Measurements from ENCODE around the gene FBLN7.

FBLN7 gene

DNA sequence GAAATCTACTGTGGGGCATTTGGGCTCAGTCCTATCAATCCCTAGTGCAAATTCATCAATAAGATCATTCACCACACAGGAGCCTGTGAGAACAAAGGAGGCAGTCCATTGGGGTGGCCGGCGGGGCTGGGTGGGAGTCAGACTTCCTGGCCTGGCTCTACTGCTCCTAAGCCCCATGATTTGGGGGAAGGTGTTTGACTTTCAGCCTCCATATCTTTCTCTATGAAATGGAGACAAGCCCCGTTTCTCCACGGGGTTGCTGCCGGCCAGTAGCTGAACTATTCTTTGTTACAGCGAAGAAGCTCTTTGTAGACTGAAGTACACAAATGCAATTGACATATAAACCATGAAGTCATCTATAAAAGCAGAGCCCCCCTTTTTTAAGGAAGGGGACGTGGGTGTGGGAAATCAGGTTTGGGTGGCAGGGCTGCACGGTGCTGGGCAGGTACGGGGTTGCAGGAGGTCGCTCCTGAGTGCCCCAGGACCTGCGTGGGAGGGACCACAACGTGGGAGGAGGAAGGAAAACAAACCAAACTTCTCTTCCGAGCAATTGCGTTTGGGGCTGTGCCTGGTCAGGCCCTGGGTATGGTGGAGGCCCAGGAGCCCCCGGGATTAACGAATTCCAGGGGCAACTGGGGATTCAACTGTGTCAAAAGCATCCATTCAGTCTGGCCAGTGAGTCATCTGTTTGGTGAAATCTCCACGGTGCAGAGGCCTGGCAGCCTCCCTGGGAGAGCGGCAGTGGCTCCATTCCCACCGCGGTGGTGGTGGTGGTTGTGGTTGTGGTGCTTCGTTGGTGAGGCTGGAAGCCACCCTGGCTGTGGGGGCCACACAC, 18.2 kb downstream of the FBLN7 start:
- TF ChIP-seq, protein P1, sequence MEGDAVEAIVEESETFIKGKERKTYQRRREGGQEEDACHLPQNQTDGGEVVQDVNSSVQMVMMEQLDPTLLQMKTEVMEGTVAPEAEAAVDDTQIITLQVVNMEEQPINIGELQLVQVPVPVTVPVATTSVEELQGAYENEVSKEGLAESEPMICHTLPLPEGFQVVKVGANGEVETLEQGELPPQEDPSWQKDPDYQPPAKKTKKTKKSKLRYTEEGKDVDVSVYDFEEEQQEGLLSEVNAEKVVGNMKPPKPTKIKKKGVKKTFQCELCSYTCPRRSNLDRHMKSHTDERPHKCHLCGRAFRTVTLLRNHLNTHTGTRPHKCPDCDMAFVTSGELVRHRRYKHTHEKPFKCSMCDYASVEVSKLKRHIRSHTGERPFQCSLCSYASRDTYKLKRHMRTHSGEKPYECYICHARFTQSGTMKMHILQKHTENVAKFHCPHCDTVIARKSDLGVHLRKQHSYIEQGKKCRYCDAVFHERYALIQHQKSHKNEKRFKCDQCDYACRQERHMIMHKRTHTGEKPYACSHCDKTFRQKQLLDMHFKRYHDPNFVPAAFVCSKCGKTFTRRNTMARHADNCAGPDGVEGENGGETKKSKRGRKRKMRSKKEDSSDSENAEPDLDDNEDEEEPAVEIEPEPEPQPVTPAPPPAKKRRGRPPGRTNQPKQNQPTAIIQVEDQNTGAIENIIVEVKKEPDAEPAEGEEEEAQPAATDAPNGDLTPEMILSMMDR (IDR thresholded peaks at IDR 0.05; ENCODE audit: extremely low read depth, insufficient read depth, missing control alignments) = no peak
- in situ Hi-C loops (cut with MboI; ENCODE audit: low pct_unique_long_range_greater_than_20kb, low sequenced_read_pairs, unreplicated experiment) = no loop called here
- no peak for DNase-seq (ENCODE audit: low spot score)

DNA sequence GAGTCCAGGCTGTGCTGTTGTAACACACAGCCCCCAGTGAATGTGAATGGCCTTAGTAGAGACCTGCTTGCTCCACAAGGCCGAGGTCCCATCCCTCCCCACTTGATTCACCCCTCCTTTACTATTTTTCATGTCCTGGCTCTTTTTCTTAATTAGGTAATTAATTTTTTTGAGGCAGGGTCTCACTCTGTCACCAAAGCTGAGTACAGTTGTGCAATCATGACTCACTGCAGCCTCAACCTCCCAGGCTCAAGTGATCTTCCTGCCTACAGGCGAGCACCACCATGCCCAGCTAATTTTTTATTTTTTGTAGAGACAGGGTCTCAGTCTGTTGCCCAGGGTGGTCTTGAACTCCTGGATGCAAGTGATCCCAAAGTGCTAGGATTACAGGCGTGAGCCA, 19.3 kb downstream of the FBLN7 start:
- TF ChIP-seq, protein P1 (IDR thresholded peaks at IDR 0.05; ENCODE audit: extremely low read depth, insufficient read depth, missing control alignments) = no peak
- in situ Hi-C loops (cut with MboI; ENCODE audit: low pct_unique_long_range_greater_than_20kb, low sequenced_read_pairs, unreplicated experiment) = no loop called here
- DNase-seq (ENCODE audit: low spot score) = no peak

DNA sequence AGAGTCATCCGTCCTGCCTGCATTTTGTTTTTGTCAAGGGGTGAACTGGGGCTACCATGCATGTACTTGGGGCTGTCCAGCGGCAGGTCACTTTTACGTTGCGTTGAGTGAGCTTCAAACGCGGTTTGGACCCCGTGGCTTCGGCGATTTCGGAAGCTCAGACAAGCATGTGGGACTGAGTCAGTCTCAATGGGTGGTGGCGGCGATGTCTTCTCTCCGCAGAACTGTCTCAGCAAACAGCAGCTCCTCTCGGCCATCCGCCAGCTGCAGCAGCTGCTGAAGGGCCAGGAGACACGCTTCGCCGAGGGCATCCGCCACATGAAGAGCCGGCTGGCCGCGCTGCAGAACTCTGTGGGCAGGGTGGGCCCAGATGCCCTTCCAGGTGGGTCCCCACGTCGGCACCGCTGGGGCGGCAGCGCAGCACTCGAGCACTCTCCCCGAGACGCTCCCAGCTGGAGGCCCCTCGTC, 21.3 kb downstream of the FBLN7 start:
- in situ Hi-C loops (cut with MboI; ENCODE audit: low pct_unique_long_range_greater_than_20kb, low sequenced_read_pairs, unreplicated experiment) = no loop called here
- no peak for DNase-seq (ENCODE audit: low spot score)
- TF ChIP-seq, protein P1 (IDR thresholded peaks at IDR 0.05; ENCODE audit: extremely low read depth, insufficient read depth, missing control alignments) = no peak

DNA sequence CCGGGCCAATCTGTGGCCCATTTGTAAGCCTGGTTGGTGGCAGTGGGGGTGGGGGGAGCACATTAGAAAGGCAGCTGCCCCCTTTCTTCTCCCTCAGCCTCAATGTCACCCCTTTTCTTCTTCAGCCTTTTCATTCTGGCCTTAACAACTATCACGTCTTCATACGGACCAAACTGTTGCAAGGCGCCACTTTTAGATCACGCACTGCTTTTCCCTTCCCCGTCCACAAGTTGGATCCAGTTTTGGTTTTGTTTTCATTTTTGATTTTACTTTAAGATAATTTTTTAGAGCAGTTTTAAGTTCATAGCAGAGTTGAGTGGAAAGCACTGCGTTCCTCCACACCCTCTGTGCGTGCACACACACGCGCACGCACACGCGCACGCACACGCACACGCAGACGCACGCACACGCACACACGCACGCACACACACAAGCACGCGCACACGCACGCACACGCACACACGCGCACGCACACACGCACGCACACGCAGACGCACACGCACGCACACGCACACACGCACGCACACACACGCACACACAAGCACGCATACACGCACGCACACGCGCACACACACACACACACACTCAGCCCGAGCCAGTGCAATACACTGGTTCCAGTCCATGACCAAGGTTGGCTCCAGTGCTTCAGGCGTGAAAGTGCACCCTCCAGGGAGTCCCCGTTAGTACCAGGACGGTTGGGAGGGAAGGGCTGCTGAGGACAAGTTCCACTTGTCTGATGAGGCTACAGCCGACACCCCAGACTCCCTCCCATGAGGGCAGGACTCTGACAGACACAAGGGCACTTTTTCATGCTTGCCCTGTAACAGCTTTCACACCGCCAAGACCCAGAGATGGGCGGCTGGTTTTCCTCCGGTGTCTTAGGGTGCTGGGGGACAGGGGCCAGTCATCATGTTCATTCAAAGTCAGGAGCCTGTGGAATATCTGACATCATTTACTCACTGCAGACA, 22.4 kb downstream of the FBLN7 start:
- TF ChIP-seq, protein P1 (IDR thresholded peaks at IDR 0.05; ENCODE audit: extremely low read depth, insufficient read depth, missing control alignments) = no peak
- no peak for DNase-seq (ENCODE audit: low spot score)
- in situ Hi-C loops (cut with MboI; ENCODE audit: low pct_unique_long_range_greater_than_20kb, low sequenced_read_pairs, unreplicated experiment) = no loop called here

DNA sequence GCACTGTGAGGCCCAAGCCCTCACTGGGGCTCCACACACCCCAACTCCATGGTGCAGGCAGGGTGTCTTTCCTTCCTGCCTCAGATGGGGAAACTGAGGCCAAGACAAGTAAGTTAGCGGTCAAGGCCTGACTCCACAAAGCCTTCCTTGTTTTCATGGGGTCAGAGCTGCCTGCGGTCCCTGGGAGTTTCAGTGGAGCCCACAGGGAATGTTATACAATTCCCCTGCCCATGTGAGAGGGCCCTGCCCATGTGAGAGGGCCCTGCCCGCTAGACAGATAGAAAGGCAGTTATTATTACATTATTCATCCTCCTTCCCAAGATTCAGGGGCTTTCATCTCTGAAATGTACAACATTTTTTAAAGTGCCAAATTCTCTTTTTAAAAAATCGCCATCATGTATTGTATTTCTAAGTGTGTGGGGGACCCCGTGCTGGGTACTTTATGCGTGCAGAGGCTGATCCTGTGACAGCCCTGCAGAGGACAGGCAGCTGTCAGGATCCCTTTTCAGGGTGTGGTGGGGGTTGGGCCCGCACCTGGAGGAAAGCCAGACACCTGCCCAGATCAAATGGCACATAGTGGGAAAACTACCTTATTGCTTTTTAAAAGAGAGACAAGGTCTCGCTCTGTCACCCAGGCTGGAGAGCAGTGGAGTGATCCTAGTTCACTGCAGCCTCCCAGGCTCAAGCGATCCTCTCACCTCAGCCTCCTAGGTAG, 23.4 kb downstream of the FBLN7 start:
- no peak for DNase-seq (ENCODE audit: low spot score)
- TF ChIP-seq, protein P1 (IDR thresholded peaks at IDR 0.05; ENCODE audit: extremely low read depth, insufficient read depth, missing control alignments) = no peak
- in situ Hi-C loops (cut with MboI; ENCODE audit: low pct_unique_long_range_greater_than_20kb, low sequenced_read_pairs, unreplicated experiment) = no loop called here

DNA sequence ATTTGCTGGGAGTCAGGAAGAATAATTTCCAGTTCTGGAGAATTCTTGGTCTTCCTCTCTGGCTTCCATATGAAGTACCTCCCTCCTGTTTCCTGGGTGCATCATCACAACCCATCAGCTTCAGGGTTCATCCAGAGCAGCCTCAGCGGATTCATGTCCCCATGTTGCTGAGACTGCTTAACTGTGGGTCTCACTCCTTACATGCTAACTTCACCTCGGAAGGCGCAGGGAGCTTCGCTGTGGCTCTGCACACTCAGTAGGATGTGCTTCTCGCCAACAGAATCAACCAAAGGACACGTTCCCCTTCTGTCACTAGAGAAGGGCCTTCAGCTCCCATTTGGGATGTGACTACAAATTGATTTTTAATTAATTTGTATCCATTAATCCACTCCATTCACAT, 24.2 kb downstream of the FBLN7 start:
- in situ Hi-C loops (cut with MboI; ENCODE audit: low pct_unique_long_range_greater_than_20kb, low sequenced_read_pairs, unreplicated experiment) = no loop called here
- DNase-seq (ENCODE audit: low spot score) = no peak
- TF ChIP-seq, protein P1 (IDR thresholded peaks at IDR 0.05; ENCODE audit: extremely low read depth, insufficient read depth, missing control alignments) = no peak

All from GM13977 (cell line).